Measurements from ENCODE around the gene DENND2A.
A peak's percentile ranks its signal among the peaks of the same experiment; 100 is the strongest.
"Not testable (repeated sequence)": the region's sequence is repeated elsewhere in the genome, so short reads cannot be mapped to it uniquely, and the experiment has no call there.

DENND2A gene

GRCh38 chr7:140593672-140593982 lies 47.0 kb downstream of the DENND2A start:
- no peak for DNase-seq

- DNase-seq: no peak
These were observed 47.5 kb downstream of the DENND2A start for GRCh38 chr7:140592964-140593671.

DNA sequence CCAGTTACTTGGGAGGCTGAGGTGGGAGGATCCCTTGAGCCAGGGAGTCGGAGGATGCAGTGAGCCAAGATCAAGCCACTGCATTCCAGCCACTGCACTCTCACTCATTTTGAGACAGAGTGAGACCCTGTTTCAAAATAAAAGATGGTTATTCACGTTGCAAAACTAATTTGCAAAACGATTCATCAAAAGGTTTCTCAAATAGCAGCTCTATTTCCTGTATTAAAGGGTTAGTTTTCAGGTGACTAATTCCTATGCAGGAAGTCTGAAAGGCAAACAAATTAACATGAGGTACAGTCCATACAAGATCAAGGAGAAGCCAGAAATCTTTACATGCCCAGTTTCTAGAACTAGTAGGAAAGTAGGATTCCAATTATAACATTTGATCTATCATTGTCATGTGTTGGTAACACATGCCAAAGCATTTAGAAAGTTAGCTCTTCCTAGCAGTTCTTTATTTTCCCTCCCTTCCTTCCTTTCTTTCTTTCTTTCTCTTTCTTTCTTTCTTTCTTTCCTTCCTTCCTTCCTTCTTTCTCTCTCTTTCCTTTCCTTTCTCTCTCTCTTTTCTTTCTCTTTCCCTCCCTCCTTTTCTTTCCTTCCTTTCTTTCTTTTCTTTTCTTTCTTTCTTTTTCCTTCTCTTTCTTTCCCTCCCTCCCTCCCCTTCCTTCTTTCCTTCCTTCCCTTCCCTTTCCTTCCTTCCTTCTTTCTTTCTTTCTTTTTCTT lies 49.3 kb downstream of the DENND2A start:
- DNase-seq: no peak

DNA sequence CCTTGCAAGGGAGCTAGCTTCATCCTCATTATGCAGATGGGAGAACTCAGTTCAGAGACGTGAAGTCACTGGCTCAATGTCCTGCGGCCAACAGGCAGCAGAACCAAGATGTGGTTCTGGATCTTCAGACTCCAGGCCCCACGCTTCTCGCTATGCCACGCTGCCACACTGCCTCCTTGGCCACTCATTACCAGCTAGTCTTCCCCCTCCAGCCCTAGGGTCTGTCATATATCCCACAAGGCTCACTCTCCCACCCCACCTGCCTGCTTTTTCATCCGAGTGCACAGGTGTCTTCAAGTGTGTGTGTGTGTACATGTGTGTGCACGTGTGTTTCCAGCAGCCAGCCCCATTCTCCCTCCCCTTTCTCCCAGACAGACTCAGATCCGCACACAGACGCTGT lies 53.4 kb downstream of the DENND2A start:
- no peak for DNase-seq

DNA sequence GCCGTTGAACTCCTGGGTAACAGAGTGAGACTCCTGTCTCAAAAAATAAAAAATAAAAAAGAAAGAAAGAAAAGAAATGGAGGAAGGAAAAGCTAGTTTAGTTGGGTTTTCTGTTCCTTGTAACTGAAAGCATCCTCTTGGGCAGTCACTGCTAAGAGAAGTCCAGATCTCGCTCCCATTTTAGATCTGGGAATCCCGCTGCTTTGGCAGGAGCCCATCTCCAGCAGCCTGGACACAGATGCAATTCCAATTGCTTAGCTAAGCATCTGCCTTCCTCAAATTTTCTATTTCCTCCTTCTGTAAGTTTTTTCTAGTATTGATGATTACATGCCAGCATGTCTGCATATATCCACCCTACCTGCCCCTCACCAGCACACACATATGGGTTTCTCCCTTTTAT lies 54.1 kb downstream of the DENND2A start:
- DNase-seq: peak in 1 of 58 donors; percentile 5

DNA sequence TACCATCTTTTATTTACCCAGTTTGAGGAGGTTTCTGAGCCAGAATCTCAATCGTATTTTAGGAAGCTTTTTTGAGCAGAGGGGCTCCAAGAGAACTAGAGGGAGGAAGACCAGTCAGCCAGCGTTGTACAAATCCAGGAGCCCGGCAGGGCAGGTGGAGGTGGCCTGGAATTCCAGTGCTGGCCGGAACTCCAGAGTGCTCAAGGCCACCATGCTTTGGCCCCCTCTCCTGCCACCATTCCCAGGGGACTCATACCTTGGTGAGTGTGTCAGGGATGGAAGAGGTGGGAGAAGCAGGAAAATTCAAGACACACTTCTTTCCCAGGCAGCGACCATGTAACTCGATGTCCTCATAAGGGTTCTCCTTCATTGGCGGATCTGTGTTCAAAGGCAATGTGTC lies 55.3 kb downstream of the DENND2A start:
- no peak for DNase-seq

DNA sequence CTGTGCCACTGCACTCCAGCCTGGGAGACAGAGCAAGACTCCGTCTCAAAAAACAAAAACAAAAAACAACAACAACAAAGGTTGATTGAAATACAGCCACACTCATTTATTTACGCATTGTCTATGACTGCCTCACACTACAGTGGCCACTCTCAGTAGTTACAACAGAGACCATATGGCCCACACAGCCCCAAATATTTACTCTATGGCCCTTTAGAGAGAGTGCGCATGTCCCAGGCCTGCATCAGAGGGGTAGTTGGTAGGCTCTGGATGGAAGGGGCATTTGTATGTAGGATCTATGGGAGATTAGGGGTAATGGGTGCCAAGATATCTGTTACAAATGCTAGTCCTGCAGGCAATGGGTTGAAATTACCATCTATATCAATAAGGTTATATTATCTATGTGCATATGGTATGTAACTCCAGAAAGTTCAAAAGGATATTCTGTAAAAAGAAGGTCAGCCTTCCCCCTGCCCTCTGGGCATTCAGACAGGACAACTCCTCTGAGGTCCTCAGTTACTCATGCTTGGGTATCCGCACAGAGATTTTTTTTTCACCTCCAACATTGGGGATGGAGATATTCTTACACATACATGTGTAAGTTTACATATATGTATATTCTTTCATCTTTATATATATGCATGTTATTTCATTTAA lies 56.3 kb downstream of the DENND2A start:
- DNase-seq: no peak

DNA sequence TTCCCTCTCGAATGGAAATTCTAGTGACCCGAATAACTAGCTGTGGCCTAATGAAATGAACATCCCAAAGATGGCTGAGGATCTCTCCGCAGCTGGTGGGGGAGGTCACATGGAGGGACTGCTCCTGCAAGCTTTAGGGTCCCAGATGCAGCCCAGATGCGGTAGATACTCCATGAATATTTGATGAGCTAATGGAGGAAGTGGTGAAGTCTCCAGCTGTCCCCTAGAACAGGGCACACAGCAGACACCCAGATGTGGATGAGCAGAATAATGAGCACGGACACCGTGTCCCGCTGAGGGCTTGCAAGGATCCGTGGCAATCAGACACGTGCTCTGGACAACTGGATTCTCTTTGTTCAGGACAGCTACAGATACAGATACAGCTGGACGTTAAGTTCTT lies 59.2 kb downstream of the DENND2A start:
- peak in 18 of 58 donors; percentile 3 to 55 (median 20) for DNase-seq

- no peak for DNase-seq
These were observed 63.0 kb downstream of the DENND2A start for GRCh38 chr7:140577651-140578050.

- DNase-seq: no peak
These were observed 64.0 kb downstream of the DENND2A start for GRCh38 chr7:140576589-140576988.

DNA sequence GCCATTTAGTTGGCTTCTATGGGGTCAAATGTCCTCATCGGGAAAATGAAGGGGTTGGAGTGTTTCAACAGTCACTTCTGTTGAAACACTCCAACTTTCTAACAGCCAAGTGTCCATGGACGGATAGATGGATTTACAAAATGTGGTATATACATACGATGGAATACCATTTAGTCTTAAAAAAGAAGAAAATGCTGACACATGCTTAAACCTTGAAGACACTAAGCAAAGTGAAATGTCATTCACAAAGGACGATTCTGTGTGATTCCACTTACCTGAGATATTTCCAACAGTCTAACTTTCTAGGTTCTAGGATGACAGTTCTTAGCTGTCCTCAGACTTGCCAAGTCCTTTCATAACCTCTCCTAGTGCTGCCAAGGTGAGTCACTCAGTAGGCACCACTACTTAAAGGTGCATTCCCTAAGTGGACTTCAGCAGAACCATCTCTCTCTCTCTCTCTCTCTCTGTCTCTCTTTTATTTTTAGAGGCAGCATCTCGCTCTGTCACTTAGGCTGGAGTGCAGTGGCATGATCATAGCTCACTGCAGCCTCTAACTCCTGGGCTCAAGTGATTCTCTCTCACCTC lies 69.0 kb downstream of the DENND2A start:
- DNase-seq: no peak

DNA sequence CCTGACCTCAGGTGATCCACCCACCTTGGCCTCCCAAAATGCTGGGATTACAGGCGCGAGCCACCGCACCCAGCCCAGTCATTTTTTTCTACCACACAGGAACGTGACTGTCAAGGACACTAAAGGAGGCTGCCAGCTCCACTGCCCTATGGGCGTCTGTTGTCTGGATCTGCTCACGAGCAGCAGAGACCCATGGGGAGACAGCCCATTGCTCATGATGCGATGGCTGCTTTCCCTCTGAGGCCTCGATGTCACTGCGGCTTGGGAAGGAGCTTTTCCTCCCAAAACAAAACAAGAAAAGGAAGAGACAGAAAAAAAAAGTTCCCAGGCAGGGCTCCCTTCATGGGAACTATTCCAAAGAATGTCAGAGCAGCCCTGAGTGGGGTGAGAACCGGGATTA lies 70.5 kb downstream of the DENND2A start:
- DNase-seq: no peak

DNA sequence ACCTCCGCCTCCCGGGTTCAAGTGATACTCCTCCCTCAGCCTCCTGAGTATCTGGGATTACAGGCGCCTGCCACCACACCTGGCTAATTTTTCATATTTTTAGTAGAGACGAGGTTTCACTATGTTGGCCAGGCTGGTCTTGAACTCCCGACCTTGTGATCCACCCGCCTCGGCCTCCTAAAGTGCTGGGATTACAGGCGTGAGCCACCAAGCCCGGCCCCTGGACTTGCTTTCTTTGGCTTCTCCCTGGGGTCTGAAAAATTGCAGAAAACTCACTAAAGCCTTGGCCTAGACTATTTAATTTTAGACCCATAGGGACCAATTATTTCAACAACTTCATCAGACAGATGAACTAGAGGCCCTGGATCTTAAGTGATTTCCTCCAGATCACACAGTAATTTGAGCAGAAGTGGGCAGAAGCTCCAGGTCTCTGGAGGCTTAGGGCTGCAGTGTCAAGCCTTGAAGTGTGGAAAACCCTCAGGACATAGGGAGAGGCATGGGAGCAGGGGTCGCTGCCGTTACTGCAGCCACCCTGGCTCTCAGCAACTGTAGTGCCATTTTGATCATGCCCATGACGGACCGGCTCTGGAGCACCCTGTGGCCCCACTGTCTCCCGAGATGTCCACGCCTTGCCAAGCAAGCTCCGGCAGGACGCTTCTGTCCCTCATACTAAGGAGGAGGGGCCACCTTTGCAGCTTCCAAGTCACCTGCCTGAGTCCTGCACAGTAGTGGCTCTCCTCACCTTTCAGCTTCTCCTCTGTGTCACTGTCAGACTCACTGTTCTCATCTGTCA lies 72.4 kb downstream of the DENND2A start:
- DNase-seq: no peak

GRCh38 chr7:140566186-140566585 lies 74.4 kb downstream of the DENND2A start:
- not testable (repeated sequence) for DNase-seq

DNA sequence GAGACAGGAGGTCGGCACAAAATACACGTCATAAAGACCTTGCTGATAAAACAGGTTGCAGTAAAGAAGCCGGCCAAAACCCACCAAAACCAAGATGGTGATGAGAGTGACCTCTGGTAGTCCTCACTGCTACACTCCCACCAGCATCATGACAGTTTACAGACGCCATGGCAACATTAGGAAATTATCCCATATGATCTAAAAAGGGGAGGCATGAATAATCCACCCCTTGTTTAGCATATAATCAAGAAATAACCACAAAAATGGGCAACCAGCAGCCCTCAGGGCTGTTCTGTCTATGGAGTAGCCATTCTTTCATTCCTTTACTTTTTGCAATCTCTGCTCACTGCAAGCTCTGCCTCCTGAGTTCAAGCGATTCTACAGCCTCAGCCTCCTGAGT lies 74.9 kb downstream of the DENND2A start:
- not testable (repeated sequence) for DNase-seq

DNA sequence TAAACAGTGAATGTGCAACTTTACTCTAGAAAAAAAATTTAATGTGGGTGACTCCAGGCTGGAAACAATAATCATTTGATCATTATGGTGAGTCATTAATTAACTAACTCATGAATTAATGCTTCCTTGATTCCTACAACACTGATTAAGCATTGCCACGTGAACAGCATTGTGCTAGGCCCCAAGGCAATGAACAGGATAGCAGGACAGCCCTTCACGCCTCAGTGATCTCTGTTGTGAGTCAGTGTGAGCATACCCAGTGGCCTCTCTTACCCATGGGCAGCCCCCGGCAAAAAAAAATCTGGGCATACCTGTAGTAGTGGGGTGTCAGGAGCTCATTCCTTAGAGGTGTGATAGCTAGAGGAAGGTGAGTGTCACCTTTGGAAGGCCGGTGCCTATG lies 76.0 kb downstream of the DENND2A start:
- DNase-seq: no peak

GRCh38 chr7:140562926-140563481 lies 77.6 kb downstream of the DENND2A start:
- no peak for DNase-seq

GRCh38 chr7:140559410-140559809 lies 81.2 kb downstream of the DENND2A start:
- no peak for DNase-seq

GRCh38 chr7:140557809-140558518 lies 82.6 kb downstream of the DENND2A start:
- DNase-seq: no peak

DNA sequence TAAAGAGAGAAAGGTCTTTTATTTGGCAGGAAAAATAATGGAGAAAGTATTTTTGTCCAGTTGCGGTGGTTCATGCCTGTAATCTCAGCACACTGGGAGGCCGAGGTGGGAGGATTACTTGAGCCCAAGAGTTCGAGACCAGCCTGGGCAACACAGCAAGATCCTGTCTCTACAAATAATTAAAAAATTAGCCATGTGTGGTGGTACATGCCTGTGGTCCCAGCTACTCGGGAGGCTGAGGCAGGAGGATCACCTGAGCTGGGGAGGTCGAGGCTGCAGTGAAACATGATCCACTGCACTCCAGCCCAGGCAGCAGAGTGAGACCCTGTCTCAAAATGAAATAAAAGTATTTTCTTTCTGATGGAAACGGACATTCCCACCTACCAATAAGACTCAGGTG lies 83.5 kb downstream of the DENND2A start:
- no peak for DNase-seq
